Kidney (tissue), 14 donors: Measurements from ENCODE around the gene HSF5. TPM values are rescaled to one million over a fixed set of nuclear protein-coding genes. Genes with fewer than 3 reads are reported as not detected.

Source experiments
- DNase-seq, 5 donors: peaks; one replicate each; pipeline ENCODE4 v3.0.0-alpha.2; 2013 to 2020
- FAIRE-seq: peaks from 2 replicates; lab custom pipeline; 2012; peaks lifted over from hg19 to GRCh38; lab: Jason Lieb, UNC
- H3K27ac ChIP-seq, 2 donors: one replicate each; pipeline ENCODE4 v1.7.0; 2013; ENCODE audit warnings: low read depth in 2 of 2, low read length in 2 of 2, inconsistent platforms in 1 of 2
- H3K27me3 ChIP-seq: one replicate; pipeline ENCODE4 v1.7.1; 2013; ENCODE audit warnings: low read length, inconsistent platforms; ENCODE audit not compliant: control insufficient read depth, insufficient read depth
- H3K36me3 ChIP-seq, 3 donors: one replicate each; pipeline versions ENCODE4 v1.7.0 to v1.7.1; 2013; ENCODE audit warnings: low read length in 3 of 3, control low read depth in 1 of 3, inconsistent platforms in 1 of 3; ENCODE audit not compliant: insufficient read depth in 3 of 3, control insufficient read depth in 2 of 3
- H3K4me1 ChIP-seq, 3 donors: one replicate each; pipeline versions ENCODE4 v1.7.0 to v1.7.1; 2013; ENCODE audit warnings: low read length in 3 of 3, inconsistent platforms in 1 of 3, low read depth in 1 of 3; ENCODE audit not compliant: control insufficient read depth in 2 of 3, insufficient read depth in 2 of 3
- H3K4me3 ChIP-seq, 3 donors: one replicate each; pipeline versions ENCODE4 v1.7.0 to v1.8.1; 2013; ENCODE audit warnings: low read length in 3 of 3, control low read depth in 1 of 3, inconsistent platforms in 1 of 3
- H3K9ac ChIP-seq, 3 donors: one replicate each; pipeline versions ENCODE4 v1.7.0 to v1.7.1; 2013; ENCODE audit warnings: low read length in 3 of 3, control low read depth in 1 of 3, inconsistent platforms in 1 of 3
- H3K9me3 ChIP-seq, 3 donors: one replicate each; pipeline versions ENCODE4 v1.7.0 to v1.7.1; 2013; ENCODE audit warnings: low read length in 3 of 3, control low read depth in 1 of 3, inconsistent platforms in 1 of 3; ENCODE audit not compliant: control insufficient read depth in 2 of 3, insufficient read depth in 1 of 3
- intact Hi-C: fragments of 100-400 bp; cut with DNase I; formaldehyde crosslinking; loops from one replicate; pipeline ENCODE4 v1.11.1; 2022
- polyA plus RNA-seq: library from polyadenylated mRNA; stranded (reverse); fragments of 350-450 nt; fragmentation: Illumina TruSeq; extraction: RNeasy Lipid Tissue Mini Kit (QIAGEN cat#74804); gene quantifications from one replicate; pipeline ENCODE4 v1.2.3, GENCODE V29; 2014; ENCODE audit warnings: low read depth, low replicate concordance; ENCODE audit not compliant: insufficient read depth
- total RNA-seq: library from RNA; stranded (reverse); fragmentation: NEBNext Ultra II Directional; extraction: Animal tissue kit (Norgen Biotek cat#: 25700); gene quantifications from one replicate; pipeline ENCODE4 v1.2.1, GENCODE V29; 2021
- TF ChIP-seq, protein P1 (sequence below): IDR thresholded peaks from 3 replicates; pipeline ENCODE4 v1.5.1; 2012; ENCODE audit warnings: mild to moderate bottlenecking, moderate library complexity, borderline replicate concordance; ENCODE audit not compliant: insufficient read depth; ENCODE audit errors: extremely low read depth
- donor health status: control.
- donor health status: control.
- donor health status: control.
- donor health status: control.
- donor health status: control.
- donor health status: DM: yes; HTN: yes; CAD: no.
- donor health status: Normal renal cell carcinoma (clear cell type).

The HSF5 gene
- total and polyA plus RNA-seq, 2 donors from 2014 or later: 0.19 TPM; not detected in 1

DNA sequence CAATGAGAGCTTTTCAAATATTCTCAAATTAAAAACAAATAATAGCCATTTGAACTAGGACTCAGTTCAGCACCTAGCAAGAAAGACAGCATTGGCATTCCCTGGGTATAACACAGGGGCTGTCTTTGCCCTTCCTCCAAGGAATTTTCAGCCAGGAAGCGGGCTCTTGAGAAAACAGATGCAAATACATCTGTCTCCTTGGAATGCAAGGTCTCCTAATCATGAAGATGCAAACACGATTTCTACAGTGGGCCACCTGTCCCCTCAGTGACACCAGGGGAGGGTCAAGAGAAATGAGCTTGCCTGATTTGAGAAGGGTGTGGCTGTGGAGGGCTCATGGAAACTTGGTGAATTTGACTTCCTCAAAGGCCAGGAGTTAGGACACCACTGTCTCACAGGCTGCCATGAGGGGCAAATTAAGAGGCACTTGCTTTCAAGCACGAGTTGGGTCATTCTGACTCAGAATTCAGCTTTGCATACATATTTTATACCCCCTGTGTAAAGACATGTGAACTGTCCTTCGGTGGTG, 111.7 kb downstream of the HSF5 start:
- TF ChIP-seq, protein P1, sequence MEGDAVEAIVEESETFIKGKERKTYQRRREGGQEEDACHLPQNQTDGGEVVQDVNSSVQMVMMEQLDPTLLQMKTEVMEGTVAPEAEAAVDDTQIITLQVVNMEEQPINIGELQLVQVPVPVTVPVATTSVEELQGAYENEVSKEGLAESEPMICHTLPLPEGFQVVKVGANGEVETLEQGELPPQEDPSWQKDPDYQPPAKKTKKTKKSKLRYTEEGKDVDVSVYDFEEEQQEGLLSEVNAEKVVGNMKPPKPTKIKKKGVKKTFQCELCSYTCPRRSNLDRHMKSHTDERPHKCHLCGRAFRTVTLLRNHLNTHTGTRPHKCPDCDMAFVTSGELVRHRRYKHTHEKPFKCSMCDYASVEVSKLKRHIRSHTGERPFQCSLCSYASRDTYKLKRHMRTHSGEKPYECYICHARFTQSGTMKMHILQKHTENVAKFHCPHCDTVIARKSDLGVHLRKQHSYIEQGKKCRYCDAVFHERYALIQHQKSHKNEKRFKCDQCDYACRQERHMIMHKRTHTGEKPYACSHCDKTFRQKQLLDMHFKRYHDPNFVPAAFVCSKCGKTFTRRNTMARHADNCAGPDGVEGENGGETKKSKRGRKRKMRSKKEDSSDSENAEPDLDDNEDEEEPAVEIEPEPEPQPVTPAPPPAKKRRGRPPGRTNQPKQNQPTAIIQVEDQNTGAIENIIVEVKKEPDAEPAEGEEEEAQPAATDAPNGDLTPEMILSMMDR: no peak
- peaks cover 3 to 34% (median 26%) of the 10 kb centered on the region in 3 donors for H3K4me1 ChIP-seq
- no peak overlapping the region for H3K4me3 ChIP-seq
- DNase-seq (no peak), FAIRE-seq (no peak)
- no peaks in the 10 kb centered on the region for H3K27me3 ChIP-seq
- H3K9ac ChIP-seq: no peak overlapping the region
- intact Hi-C loops: no loop called here
- H3K27ac ChIP-seq: peak overlapping the region in 1 of 2 donors; percentile 28
- no peaks in the 10 kb centered on the region for H3K36me3 ChIP-seq
- no peaks in the 10 kb centered on the region for H3K9me3 ChIP-seq

DNA sequence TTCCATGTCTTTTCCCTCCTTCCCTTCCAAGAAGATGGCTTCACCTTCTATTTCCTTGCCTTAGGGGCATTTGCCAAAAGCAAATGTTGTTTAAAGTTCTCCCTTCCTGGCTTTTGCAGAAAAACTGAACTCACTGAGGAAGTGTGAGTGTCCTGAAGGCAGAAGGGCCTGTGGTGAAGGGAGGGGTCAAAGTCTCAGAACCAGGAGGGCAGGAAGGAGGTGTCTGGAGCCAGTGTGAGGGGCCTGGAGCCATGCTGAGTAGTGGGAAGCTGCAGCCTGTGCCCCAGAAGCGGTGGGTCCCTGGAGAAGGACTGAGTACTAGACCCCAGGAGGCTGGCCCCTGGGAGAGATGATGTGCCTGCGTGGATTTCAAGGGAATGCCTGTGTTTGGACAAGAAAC, 112.4 kb downstream of the HSF5 start:
- TF ChIP-seq, protein P1: no peak
- no peak overlapping the region for H3K9ac ChIP-seq
- FAIRE-seq (no peak), DNase-seq (no peak)
- no peaks in the 10 kb centered on the region for H3K36me3 ChIP-seq
- H3K9me3 ChIP-seq: no peaks in the 10 kb centered on the region
- no peaks in the 10 kb centered on the region for H3K27me3 ChIP-seq
- no peak overlapping the region for H3K4me3 ChIP-seq
- no peak overlapping the region for H3K27ac ChIP-seq
- H3K4me1 ChIP-seq: peaks cover 2 to 29% (median 18%) of the 10 kb centered on the region in 3 donors
- intact Hi-C loops: no loop called here

- TF ChIP-seq, protein P1: no peak
- Histone ChIP-seq H3K27ac (no peak overlapping the region), H3K9ac (no peak overlapping the region), H3K36me3 (no peaks in the 10 kb centered on the region), H3K4me1 (peaks cover 0 to 23% (median 15%) of the 10 kb centered on the region in 3 donors), H3K4me3 (no peak overlapping the region), H3K27me3 (no peaks in the 10 kb centered on the region), H3K9me3 (no peaks in the 10 kb centered on the region)
- intact Hi-C loops: no loop called here
- DNase-seq: no peak
- FAIRE-seq: no peak
Observed at GRCh38 chr17:58375256-58375655, 113.0 kb downstream of the HSF5 start.

DNA sequence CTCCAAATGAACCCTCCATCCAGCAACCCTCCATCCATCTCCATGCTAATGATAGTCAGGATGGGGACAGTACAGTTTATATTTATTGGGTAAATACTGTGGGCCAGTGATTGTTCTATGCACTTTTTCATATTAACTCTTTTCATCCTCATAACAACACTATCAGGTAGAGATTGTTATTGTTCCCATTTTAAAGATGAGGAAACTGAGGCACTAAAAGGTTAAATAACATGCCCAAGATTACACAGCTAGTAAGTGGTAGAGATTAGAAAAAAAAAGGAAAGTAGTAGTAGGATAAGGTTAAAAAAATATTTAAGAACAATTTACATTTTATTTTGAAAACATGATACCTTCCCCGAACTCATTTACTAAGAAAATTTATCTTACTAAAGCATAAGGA, 114.3 kb downstream of the HSF5 start:
- Histone ChIP-seq H3K9ac (no peak overlapping the region), H3K27me3 (no peaks in the 10 kb centered on the region), H3K9me3 (no peaks in the 10 kb centered on the region), H3K4me3 (no peak overlapping the region), H3K27ac (no peak overlapping the region), H3K4me1 (peaks cover 0 to 14% (median 7%) of the 10 kb centered on the region in 3 donors), H3K36me3 (no peaks in the 10 kb centered on the region)
- FAIRE-seq: no peak
- intact Hi-C loops: no loop called here
- TF ChIP-seq, protein P1: no peak
- DNase-seq: no peak
